Stimulated activated CD8-positive, alpha-beta memory T cell treated with anti-CD3 and anti-CD28 coated beads, Interleukin-15, amount 100 ng/mL, for 24 hours (primary cell): Measurements from ENCODE around the gene DUSP9.
"Not testable (repeated sequence)": the region's sequence is repeated elsewhere in the genome, so short reads cannot be mapped to it uniquely, and the experiment has no call there.

Experiments used
- DNase-seq: peaks from one replicate; pipeline ENCODE4 v3.0.0-alpha.2; 2020; ENCODE audit warnings: low read depth

The DUSP9 gene

GRCh38 chrX:153693216-153694086, 46.4 kb downstream of the DUSP9 start:
- DNase-seq = no peak

GRCh38 chrX:153694256-153694655, 47.3 kb downstream of the DUSP9 start:
- DNase-seq = not testable (repeated sequence)

GRCh38 chrX:153694687-153695270, 47.8 kb downstream of the DUSP9 start:
- no peak for DNase-seq

- no peak for DNase-seq
Observed at GRCh38 chrX:153696100-153696499, 49.1 kb downstream of the DUSP9 start.

- not testable (repeated sequence) for DNase-seq
Observed at GRCh38 chrX:153696538-153696937, 49.5 kb downstream of the DUSP9 start.

GRCh38 chrX:153696986-153697722, 50.2 kb downstream of the DUSP9 start:
- DNase-seq = not testable (repeated sequence)

- no peak for DNase-seq
Observed at GRCh38 chrX:153697924-153698865, 51.2 kb downstream of the DUSP9 start.

- DNase-seq = not testable (repeated sequence)
Observed at GRCh38 chrX:153699210-153699783, 52.3 kb downstream of the DUSP9 start.

- DNase-seq = not testable (repeated sequence)
Observed at GRCh38 chrX:153699784-153700371, 52.9 kb downstream of the DUSP9 start.

- no peak for DNase-seq
Observed at GRCh38 chrX:153700376-153700945, 53.5 kb downstream of the DUSP9 start.
